Measurements from ENCODE around the gene ASF1B. TPM values are rescaled to one million over a fixed set of nuclear protein-coding genes. Genes with fewer than 3 reads are reported as not detected.
"Not testable (repeated sequence)": the region's sequence is repeated elsewhere in the genome, so short reads cannot be mapped to it uniquely, and the experiment has no call there.

Gene ASF1B
- total RNA-seq: 100 to 1,000 TPM in 1 of 5 donors, 1 to 10 TPM in 3, not detected in 1; 2.6 to 120 (median 5.5) TPM
- 10 to 100 TPM in 1 of 3 donors, 1 to 10 TPM in 2; 5.7 to 11.0 (median 8.8) TPM for polyA plus RNA-seq
- long read RNA-seq, donor 1, partial matches to known transcripts: 0 of 3 reads
- long read RNA-seq, donor 1, other reads (novel, unspliced or antisense): 0 of 3 reads
- long read RNA-seq, donor 2, transcript ASF1B-201 (4 exons, 2,059 nt): major isoform, 5 of 5 reads
- long read RNA-seq, donor 2, partial matches to known transcripts: 0 of 5 reads
- long read RNA-seq, donor 2, other reads (novel, unspliced or antisense): 0 of 5 reads
- long read RNA-seq, donor 3, transcript ASF1B-201 (4 exons, 2,059 nt): major isoform, 5 of 5 reads
- long read RNA-seq, donor 3, partial matches to known transcripts: 0 of 5 reads
- long read RNA-seq, donor 3, other reads (novel, unspliced or antisense): 0 of 5 reads
- long read RNA-seq, donor 4: 0 reads
- long read RNA-seq, donor 5, transcript ASF1B-201 (4 exons, 2,059 nt): major isoform, 7 of 8 reads
- long read RNA-seq, donor 5, partial matches to known transcripts: 0 of 8 reads
- long read RNA-seq, donor 5, other reads (novel, unspliced or antisense): 0 of 8 reads
- long read RNA-seq, donor 6, partial matches to known transcripts: 0 of 5 reads
- long read RNA-seq, donor 6, other reads (novel, unspliced or antisense): 0 of 5 reads
- long read RNA-seq, donor 7, partial matches to known transcripts: 0 of 3 reads
- long read RNA-seq, donor 7, other reads (novel, unspliced or antisense): 0 of 3 reads
- long read RNA-seq, donor 8, partial matches to known transcripts: 0 of 3 reads
- long read RNA-seq, donor 8, other reads (novel, unspliced or antisense): 0 of 3 reads
- long read RNA-seq, donor 9, transcript ASF1B-201 (4 exons, 2,059 nt): major isoform, 6 of 7 reads
- long read RNA-seq, donor 9, partial matches to known transcripts: 0 of 7 reads
- long read RNA-seq, donor 9, other reads (novel, unspliced or antisense): 0 of 7 reads
- long read RNA-seq, donor 10, partial matches to known transcripts: 0 of 3 reads
- long read RNA-seq, donor 10, other reads (novel, unspliced or antisense): 0 of 3 reads

- no peaks in the 10 kb centered on the region for H3K36me3 ChIP-seq
- H3K4me3 ChIP-seq: peak within 1 kb of the TSS; percentile 67 to 83 (median 71)
- peak; percentile 98 to 100 for DNase-seq
- H3K27me3 ChIP-seq: no peaks in the 10 kb centered on the region
- 0% methylated on average over 43 to 78 of the region's 78 CpGs for WGBS, 5 donors
- peak in 5 of 7 experiments; percentile 80 to 99 (median 90) for TF ChIP-seq CTCF (IDR thresholded peaks at IDR 0.05)
- peak; percentile 61 to 81 (median 80) for TF ChIP-seq POLR2AphosphoS5 (IDR thresholded peaks at IDR 0.05)
- TF ChIP-seq EP300 (IDR thresholded peaks at IDR 0.05): no peak
- peak in 1 of 4 donors; percentile 51 for TF ChIP-seq POLR2A (IDR thresholded peaks at IDR 0.05)
- H3K27ac ChIP-seq: peak within 1 kb of the TSS; percentile 94 to 98 (median 95)
- intact Hi-C loops (cut with DNase I; ENCODE audit: low total_unique reads): no loop called here
- peaks cover 20 to 46% (median 34%) of the 10 kb centered on the region in 4 donors for H3K4me1 ChIP-seq
- no peaks in the 10 kb centered on the region for H3K9me3 ChIP-seq
Observed at GRCh38 chr19:14136509-14137281, at the start of gene ASF1B. Gene ASF1B (minus strand): TSS chr19:14136589. CDS start chr19:14136456, 133 bp downstream.

- DNase-seq, H3K4me3 ChIP-seq: not testable (repeated sequence)
- 87 to 93% (median 89%) methylated on average over 1 of the region's 1 CpG for WGBS, 5 donors
Observed at GRCh38 chr19:14185691-14186090, 49.3 kb upstream of the ASF1B start.

GRCh38 chr19:14185158-14185557 lies 48.8 kb upstream of the ASF1B start:
- H3K36me3 ChIP-seq: peaks cover 0 to 13% (median 4%) of the 10 kb centered on the region in 4 donors
- intact Hi-C loops (cut with DNase I; ENCODE audit: low total_unique reads): no loop called here
- no peak overlapping the region for H3K27ac ChIP-seq
- WGBS, 5 donors: 92 to 98% (median 95%) methylated on average over 5 of the region's 5 CpGs
- no peak overlapping the region for H3K4me3 ChIP-seq
- H3K9me3 ChIP-seq: no peaks in the 10 kb centered on the region
- H3K27me3 ChIP-seq: no peaks in the 10 kb centered on the region
- TF ChIP-seq POLR2AphosphoS5 (IDR thresholded peaks at IDR 0.05): no peak
- TF ChIP-seq EP300 (IDR thresholded peaks at IDR 0.05): no peak
- no peak for TF ChIP-seq CTCF (IDR thresholded peaks at IDR 0.05)
- no peak for TF ChIP-seq POLR2A (IDR thresholded peaks at IDR 0.05)
- DNase-seq: no peak
- no peaks in the 10 kb centered on the region for H3K4me1 ChIP-seq

More at GRCh38 chr19:14185691-14186090, 49.3 kb upstream of the ASF1B start:
- H3K27me3 ChIP-seq; H3K9me3 ChIP-seq; H3K4me1 ChIP-seq; intact Hi-C loops (cut with DNase I; ENCODE audit: low total_unique reads); H3K27ac ChIP-seq: not testable (repeated sequence)
- H3K36me3 ChIP-seq: peaks cover 0 to 13% (median 4%) of the 10 kb centered on the region in 4 donors

- WGBS, 5 donors: 67 to 81% (median 73%) methylated on average over 11 to 14 of the region's 14 CpGs
- Histone ChIP-seq H3K4me3 (no peak overlapping the region), H3K4me1 (no peaks in the 10 kb centered on the region), H3K27me3 (no peaks in the 10 kb centered on the region), H3K36me3 (peaks cover 0 to 13% (median 4%) of the 10 kb centered on the region in 4 donors), H3K27ac (no peak overlapping the region), H3K9me3 (no peaks in the 10 kb centered on the region)
- intact Hi-C loops (cut with DNase I; ENCODE audit: low total_unique reads): no loop called here
- TF ChIP-seq POLR2AphosphoS5 (IDR thresholded peaks at IDR 0.05): no peak
- TF ChIP-seq EP300 (IDR thresholded peaks at IDR 0.05): no peak
- TF ChIP-seq CTCF (IDR thresholded peaks at IDR 0.05): no peak
- TF ChIP-seq POLR2A (IDR thresholded peaks at IDR 0.05): no peak
- peak in 1 of 2 donors; percentile 54 for DNase-seq
Observed at GRCh38 chr19:14183741-14184350, 47.5 kb upstream of the ASF1B start.
